Measurements from ENCODE around the gene UBN2.
"Not testable (repeated sequence)": the region's sequence is repeated elsewhere in the genome, so short reads cannot be mapped to it uniquely, and the experiment has no call there.

The UBN2 gene

DNA sequence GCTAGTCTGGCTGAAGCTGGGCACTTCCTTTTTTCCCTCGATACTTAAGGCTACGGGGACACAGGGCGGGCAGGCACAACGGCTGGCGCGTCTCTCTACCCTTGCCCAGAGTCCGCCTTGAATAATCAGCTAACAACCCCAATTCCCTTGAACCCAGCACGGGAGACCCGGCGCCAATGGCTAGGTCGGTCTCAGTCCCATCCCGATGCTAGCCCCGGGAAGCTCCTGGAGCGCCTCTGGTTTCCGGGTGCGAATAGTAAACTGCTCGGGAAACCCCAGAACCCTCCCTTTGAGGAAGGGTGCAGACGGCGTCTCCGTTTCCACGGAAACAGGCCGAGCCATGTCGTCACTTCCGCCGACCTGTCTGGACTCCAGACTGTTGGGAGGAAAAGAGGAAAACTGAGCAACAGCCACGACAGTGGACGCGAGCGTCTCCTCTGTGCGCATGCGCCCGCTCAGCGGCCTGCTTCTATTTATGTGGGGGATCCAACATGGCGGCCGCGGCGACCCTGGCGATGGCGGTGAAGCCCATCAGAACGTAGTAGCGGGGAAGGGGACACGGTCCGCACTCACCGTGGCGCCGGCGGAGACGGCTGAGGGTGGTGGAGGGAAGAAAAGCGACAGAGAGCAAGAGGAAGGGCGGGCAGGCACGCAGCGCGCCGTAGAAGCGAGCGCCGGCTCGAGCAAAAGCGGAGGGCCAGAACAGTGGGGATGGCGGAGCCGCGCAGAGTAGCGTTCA, at the start of gene UBN2:
TSS of gene UBN2 (plus strand) at position 464 of the 739 bp plus-strand sequence. CDS start at position 712, 248 bp downstream.
- peak; percentile 91 for DNase-seq

DNA sequence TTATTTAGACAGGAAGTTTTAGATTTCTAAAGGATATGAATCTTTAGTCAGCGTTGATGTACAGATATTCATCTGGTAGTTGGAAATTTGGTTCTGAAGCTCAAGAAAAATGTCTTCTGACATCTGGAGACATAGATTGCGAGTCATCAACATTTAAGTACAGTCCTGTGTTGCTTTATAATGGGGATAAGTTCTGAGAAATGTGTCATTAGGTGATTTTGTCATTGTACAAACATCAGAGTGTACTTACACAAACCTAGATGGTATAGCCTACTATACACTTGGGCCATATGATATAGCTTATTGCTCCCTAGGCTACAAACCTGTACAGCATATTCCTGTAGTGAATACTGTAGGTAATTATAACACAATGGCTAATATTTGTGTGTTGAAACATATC, 49.6 kb upstream of the UBN2 start:
- no peak for DNase-seq

DNA sequence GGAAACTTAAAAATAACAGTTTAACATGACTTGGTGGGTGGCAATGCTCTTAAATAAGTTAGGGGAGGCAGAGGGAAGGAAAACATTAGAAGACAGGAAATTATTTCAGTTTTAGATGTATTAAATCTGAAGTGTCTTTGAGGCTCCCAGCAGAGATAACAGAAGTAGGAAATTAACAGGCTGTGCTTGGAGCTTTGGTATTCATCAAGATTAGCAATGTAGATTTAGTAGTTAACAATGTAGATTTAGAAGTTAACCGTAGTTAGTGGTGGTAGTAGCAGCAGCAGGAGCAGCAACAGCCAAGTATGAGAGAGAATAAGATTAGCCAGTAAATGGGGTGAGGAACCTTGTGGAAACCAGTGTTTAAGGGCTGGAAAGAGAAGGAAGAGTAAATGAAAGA, 48.7 kb upstream of the UBN2 start:
- no peak for DNase-seq

DNA sequence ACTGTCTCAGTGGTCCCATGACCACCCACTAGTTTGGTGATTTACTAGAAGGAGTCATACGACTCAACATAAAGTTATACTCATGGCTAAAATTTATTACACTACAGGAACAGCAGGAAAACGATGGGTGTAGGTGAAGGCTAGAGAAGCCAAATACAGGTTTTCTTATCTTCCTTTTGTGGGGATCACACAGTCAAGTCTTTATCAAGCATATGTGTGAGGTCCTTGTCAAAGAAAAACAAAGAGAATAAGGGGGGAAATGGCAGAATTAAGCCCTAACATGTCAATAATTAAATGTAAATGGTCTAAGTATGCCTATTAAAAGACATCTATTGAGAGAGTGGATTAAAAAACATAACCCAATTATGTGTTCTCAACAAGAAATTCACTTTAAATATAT, 47.8 kb upstream of the UBN2 start:
- no peak for DNase-seq

DNA sequence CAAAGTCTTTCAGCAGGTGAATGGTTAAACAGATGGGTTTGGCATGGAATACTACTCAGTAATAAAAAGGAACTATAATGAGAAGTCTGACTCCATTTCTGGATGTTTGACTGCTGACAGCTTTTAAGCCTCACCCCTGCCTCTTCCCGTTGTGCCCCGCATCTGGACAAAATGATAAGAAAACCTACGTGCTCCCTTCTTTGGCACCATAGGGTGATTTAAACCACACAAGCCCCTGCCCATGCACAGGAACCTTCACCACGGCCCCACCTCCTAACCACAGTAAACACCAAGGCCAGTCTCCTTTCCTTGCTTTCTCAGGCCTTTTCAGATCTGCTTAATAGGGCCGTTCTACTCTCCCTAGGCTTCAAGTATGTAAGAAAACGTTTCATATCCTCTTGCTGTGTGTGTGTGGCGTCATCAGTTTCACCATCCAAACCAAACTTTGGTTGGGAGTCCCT, 47.1 kb upstream of the UBN2 start:
- DNase-seq = no peak

DNA sequence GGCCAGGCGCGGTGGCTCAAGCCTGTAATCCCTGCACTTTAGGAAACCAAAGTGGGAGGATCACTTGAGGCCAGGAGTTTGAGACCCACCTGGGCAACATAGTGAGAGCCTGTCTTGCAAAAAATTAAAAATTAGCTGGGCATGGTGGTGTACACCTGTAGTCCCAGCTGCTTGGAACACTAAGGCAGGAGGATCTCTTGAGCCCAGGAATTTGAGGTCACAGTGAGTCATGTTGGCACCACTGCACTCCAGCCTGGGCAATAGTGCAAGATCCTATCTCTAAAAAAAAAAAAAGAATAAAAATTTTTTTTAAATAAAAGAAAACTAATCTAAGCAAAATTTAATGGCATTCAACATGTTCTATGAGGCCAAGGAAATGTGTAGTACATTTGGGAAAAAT, 44.9 kb upstream of the UBN2 start:
- no peak for DNase-seq

DNA sequence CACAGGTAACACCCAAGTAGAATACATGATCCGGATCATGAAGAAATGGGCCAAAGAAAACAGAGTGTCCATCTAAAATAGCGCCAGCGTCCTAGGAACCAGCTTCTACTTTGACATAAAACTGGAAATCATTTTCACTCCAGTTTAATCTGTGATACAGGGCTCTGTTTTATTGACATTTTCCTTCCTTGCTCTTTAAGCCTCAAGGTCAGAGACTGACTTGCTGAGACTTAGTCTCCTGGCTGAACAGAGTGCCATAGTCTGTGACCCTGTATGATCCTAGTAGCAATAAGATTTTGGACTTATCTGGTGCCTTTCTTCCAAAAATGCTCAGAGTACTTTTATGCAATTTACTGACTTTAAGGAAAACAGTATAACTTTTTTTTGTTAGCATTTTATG, 41.7 kb upstream of the UBN2 start:
- no peak for DNase-seq

DNA sequence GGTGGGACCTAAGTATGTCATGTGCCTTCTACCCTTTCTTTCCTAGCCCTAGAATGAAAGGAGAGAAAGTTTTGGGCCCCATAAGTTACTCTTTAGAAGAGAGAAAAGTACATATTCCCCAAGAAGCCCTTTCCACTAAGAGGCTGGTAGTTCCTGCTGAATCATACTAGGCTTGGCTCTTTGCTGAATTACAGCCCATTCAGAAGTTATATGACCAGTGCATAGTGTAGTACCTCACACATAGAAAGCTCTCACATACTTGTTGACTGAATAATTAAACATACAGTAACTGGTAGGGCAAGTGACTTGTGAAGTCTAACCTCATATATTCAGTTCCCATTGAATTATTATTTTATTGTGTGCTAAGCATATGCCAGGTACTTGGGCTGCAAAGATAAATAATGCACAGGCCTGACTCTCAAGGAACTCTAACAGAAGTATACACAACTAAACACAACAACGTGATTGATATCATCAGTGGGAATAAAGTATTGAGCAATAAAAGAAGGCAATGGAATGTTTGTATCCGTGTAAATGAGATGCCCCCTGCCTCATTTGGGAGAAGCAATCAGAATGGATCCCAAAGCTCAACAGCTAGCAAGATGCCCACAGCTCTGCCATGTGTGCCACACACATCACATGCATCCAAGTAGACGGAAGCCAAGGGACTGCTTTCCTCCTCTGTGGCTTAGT, 38.9 kb upstream of the UBN2 start:
- no peak for DNase-seq

DNA sequence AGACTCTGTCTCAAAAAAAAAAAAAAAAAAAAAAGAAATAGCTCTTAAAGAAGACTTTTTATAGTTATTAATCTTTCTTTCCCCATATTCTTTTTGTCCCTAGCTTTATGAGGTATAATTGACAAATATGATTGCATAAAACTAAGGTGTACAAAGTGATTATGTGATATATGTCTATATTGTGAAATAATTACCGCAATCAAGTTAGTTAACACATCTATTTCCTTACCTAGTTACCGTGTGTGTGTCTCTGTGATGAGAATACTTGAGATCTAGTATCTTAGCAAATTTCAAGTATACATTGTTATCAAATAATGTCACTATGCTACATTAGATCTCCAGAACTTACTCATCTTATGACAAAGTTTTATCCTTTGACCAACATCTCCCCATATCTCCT, 30.7 kb upstream of the UBN2 start:
- DNase-seq = no peak

DNA sequence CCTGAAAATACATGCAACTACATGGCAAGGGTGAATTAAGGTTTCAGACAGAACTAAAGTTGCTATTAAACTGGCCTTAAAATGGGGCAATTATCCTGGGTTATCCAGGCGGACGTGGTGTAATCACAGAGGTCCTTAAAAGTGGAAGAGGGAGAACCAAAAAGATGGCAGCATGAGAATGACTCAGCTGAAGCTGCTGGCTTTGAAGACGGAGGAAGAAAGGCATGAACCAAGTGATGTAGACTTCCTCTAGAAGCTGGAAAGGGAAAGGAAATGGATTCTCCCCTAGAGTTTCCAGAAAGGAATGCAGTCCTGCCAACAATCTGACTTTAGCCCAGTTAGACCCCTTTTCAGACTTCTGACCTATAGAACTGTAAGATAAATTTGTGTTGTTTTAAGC, 27.0 kb upstream of the UBN2 start:
- DNase-seq = no peak

DNA sequence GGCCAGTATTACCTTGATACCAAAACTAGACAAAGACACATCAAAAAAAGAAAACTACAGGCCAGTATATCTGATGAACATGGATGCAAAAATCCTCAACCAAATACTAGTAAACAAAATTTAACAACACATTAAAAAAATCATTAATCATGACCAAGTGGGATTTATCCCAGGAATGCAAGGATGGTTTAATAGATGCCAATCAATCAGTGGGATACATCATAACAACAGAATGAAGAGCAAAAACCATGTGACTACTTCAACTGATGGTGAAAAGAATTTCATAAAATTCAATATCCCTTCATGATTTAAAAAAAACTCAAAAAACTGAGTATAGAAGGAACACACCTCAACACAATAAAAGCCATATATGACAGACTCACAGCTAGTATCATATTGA, 25.2 kb upstream of the UBN2 start:
- no peak for DNase-seq

DNA sequence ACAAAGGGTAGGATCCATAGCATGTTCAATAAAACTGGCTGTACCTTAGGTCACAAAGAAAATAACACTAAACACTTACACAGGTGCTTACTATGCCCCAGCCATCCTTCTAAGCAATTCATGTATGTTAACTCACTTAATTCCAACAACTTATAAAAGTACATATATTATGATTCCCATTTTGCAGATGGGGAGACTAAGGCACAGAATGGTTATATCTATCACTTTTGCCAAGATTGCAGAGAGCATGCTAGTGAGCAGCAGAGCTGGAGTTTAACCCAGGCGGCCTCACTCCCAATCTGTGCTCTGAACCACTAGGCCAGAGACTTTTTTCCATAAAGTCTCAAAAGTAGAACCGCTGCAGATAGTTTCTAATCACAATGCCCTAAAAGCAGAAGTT, 18.9 kb upstream of the UBN2 start:
- no peak for DNase-seq

DNA sequence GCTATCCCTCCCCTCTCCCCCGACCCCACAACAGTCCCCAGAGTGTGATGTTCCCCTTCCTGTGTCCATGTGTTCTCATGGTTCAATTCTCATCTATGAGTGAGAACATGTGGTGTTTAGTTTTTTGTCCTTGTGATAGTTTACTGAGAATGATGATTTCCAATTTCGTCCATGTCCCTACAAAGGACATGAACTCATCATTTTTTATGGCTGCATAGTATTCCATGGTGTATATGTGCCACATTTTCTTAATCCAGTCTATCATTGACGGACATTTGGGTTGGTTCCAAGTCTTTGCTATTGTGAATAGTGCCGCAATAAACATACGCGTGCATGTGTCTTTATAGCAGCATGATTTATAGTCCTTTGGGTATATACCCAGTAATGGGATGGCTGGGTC, 17.5 kb upstream of the UBN2 start:
- not testable (repeated sequence) for DNase-seq

DNA sequence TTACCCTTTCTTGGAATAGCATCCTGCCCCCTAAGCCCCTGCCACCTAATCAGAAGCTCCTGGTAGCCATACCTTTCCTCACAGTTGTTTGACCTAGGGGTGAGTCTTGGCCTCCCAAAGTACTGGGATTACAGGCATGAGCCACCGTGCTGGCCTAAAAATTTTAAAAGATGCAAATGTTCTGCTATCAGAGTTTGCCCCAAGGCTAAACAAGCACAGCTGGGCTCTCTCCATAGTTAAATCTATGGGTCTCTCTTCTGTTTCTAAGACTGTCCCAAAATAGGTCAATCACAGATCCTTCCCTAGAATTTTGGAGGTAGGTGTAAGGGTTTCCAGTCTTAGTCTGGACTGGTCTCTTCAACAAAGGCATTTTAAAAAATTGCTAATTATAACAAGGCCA, 12.9 kb upstream of the UBN2 start:
- DNase-seq = no peak

DNA sequence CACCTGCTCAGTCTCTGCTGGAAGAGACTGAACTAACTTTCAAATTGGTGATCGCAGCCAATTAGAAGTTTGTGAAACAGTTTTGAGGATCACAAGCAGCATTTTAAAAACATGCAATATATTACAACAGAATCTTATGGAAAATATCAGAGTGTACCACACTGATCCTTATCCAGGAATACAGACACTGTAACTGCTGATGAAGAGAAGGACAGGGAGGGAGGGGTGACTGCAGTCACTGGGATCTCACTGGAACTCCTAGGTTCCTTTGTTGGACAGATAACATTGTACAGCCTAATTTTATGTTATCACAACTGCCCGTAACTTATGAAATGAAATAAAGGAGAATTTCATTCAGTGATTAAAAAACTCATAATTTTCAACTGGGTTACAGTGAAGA, 6.8 kb upstream of the UBN2 start:
- no peak for DNase-seq

DNA sequence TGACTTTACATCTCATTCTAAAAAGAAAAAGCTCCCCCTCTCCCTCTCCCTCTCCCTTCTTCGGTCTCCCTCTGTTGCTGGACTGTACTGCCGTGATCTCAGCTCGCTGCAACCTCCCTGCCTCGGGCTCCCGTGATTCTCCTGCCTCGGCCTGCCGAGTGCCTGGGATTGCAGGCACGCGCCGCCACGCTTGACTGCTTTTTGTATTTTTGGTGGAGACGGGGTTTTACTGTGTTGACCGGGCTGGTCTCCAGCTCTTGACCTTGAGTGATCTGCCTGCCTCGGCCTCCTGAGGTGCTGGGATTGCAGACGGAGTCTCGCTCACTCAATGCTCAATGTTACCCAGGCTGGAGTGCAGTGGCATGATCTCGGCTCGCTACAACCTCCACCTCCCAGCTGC, 6.2 kb upstream of the UBN2 start:
- not testable (repeated sequence) for DNase-seq

DNA sequence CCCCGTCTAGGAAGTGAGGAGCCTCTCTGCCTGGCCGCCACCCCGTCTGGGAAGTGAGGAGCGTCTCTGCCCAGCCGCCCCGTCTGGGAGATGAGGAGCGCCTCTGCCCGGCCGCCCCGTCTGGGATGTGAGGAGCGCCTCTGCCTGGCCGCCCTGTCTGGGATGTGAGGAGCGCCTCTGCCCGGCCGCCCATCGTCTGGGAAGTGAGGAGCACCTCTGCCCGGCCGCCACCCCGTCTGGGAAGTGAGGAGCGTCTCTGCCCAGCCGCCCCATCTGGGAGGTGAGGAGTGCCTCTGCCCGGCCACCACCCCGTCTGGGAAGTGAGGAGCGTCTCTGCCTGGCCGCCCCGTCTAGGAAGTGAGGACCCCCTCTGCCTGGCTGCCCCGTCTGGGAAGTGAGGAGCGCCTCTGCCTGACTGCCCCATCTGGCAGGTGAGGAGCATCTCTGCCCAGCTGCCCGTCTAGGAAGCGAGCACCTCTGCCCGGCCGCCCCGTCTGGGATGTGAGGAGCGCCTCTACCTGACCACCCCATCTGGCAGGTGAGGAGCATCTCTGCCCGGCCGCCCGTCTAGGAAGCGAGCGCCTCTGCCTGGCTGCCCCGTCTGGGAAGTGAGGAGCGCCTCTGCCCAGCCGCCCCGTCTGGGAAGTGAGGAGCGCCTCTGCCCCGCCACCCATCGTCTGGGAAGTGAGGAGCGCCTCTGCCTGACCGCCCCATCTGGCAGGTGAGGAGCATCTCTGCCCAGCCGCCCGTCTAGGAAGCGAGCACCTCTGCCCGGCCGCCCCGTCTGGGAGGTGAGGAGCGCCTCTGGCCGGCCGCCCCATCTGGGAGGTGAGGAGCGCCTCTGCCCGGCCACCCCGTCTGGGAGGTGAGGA, 5.5 kb upstream of the UBN2 start:
- DNase-seq = not testable (repeated sequence)

DNA sequence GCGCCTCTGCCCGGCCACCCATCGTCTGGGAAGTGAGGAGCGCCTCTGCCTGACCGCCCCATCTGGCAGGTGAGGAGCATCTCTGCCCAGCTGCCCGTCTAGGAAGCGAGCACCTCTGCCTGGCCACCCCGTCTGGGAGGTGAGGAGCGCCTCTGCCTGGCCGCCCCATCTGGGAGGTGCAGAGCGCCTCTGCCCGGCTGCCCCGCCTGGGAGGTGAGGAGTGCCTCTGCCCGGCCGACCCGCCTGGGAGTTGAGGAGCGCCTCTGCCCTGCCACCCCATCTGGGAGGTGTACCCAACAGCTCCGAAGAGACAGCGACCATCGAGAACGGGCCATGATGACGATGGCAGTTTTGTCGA, 4.9 kb upstream of the UBN2 start:
- DNase-seq = not testable (repeated sequence)

DNA sequence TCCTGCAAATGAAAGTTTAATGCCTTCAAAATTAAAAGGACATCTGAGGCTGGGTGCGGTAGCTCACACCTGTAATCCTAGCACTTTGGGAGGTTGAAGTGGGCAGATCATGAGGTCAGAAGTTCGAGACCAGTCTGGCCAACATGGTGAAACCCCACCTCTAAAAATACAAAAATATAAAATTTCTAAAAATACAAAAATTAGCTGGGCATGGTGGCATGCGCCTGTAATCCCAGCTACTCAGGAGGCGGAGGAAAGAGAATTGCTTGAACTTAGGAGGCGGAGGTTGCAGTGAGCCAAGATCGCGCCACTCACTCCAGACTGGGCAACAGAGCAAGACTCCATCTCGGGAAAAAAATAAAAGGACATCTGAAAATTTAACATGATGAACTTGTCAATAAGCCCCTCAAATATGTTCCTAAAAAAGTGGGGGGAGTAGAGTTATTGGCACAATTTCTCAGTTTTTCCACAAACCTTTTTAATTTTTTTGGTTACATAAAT, 4.0 kb upstream of the UBN2 start:
- not testable (repeated sequence) for DNase-seq

DNA sequence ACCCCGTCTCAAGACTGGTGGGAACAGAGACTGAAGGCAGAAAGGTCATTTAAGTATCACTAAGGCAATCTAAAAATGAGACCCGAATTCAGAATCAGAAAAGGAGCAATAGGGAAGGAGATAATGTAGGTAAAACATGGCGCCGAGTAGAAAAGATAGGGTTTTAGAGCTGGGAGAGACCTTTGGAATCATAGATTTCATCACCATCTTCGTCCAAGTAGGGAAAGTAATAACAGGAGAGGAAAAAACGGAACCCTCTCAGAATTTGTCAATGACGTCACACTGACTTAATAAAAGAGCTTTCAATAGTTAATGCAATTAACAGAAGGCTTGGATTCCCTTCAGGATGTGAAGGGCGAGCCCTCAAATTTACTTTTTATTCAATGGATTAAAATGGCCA, 1.0 kb upstream of the UBN2 start:
- DNase-seq = no peak

DNA sequence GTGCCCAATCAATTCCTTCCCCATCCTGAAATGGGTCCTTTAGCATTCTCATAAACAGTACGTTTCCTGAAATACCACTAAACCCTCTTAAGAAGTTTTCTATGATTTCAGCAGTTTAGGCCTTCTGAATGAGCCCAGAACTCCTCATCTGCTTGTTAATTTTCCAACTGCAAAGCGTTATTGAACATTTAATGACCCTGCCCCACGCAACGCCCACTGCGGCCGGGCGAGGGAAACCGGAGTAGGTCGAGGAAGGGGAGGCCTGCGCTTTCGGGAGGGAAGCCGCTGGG, 608 bp upstream of the UBN2 start:
- no peak for DNase-seq

DNA sequence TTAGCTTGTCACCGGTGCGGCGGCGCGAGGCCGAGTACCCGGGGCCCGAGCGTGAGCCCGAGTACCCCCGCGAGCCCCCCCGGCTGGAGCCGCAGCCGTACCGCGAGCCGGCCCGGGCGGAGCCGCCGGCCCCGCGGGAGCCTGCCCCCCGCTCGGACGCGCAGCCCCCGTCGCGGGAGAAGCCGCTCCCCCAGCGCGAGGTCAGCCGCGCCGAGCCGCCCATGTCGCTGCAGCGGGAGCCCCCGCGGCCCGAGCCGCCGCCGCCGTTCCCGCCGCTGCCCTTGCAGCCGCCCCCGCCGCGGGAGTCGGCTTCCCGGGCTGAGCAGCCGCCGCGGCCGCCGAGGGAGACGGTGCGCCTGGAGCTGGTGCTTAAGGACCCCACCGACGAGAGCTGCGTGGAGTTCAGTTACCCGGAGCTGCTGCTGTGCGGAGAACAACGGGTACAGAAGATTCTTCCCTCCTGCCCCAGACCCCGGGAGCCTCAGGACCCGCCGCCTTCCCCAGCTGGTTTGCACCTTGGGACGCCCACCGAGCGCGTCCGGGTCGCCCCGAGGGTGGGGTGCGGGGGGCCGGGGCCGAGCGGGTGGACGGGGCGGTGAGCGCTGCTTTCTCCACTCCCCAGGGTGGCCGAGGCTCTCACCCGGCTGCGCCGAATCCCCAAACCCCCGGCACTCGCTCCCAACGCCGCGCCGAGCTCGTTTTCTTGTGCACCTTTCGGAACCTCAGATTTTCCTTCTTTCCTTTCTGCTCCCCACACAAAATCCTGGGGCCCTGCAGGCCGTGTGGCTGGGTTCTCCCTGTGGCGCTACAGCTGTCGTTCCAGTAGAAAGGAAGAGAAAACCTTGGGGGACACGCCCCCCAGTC, 708 bp downstream of the UBN2 start:
- peak; percentile 38 for DNase-seq

DNA sequence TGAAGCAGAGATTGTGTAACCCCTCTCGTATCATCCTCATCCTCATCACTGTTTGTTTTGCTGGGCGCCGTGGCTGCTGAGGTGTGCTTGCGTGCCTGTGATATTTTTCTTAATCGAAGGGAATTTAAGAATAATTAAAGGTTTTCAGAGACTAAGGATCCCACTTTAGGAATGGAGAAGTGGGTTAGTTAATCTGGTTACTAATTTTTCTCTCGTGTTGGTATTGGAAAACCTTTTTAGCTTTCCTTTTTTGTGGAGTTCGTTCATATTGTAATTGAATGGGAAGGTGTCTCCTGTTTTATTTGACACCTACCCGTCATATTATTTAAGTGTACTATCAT, 1.3 kb downstream of the UBN2 start:
- no peak for DNase-seq

All from activated T-cell treated with anti-CD3 and anti-CD28 coated beads, Interleukin-2, amount 50 U/mL, for 1 hour (primary cell).